GM21825 (cell line): ENCODE results near the gene USP17L13.
"Not testable (repeated sequence)": the region's sequence is repeated elsewhere in the genome, so short reads cannot be mapped to it uniquely, and the experiment has no call there.

Source experiments
- ATAC-seq: cut with Tn5 transposase; IDR thresholded peaks from one replicate; pipeline ENCODE4 v1.9.1; 2021; ENCODE audit warnings: mild to moderate bottlenecking, moderate library complexity; ENCODE audit not compliant: unreplicated experiment

Gene USP17L13, protein sequence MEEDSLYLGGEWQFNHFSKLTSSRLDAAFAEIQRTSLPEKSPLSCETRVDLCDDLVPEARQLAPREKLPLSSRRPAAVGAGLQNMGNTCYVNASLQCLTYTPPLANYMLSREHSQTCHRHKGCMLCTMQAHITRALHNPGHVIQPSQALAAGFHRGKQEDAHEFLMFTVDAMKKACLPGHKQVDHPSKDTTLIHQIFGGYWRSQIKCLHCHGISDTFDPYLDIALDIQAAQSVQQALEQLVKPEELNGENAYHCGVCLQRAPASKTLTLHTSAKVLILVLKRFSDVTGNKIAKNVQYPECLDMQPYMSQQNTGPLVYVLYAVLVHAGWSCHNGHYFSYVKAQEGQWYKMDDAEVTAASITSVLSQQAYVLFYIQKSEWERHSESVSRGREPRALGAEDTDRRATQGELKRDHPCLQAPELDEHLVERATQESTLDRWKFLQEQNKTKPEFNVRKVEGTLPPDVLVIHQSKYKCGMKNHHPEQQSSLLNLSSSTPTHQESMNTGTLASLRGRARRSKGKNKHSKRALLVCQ

DNA sequence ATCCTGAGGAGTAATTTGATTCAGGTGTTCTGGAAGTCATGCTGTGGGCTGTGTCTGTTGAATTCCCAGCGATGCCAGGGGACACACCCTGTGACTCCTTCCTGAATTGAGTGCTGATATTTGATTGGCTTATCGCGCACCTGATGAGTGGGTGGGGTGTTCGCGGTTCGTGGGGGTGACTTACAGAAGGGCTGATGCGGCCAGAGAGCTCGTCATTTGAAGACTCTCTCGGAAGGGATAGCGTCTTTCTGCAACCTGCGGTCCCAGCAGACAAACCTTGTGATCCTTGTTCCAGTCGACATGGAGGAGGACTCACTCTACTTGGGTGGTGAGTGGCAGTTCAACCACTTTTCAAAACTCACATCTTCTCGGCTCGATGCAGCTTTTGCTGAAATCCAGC is at the start of gene USP17L13:
Gene USP17L13, plus strand, starts transcription at position 301 of the 400 bp plus-strand sequence. Its CDS starts 0 bp downstream, at position 301.
- not testable (repeated sequence) for ATAC-seq

DNA sequence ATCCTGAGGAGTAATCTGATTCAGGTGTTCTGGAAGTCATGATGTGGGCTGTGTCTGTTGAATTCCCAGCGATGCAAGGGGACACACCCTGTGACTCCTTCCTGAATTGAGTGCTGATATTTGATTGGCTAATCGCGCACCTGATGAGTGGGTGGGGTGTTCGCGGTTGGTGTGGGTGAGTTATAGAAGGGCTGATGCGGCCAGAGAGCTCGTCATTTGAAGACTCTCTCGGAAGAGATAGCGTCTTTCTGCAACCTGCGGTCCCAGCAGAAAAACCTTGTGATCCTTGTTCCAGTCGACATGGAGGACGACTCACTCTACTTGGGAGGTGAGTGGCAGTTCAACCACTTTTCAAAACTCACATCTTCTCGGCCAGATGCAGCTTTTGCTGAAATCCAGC is 14.3 kb upstream of the USP17L13 start, which contains the start of gene USP17L10:
Gene USP17L10, plus strand, starts transcription at position 301 of the 400 bp plus-strand sequence. Its CDS starts 0 bp downstream, at position 301.
- ATAC-seq, result not testable (repeated sequence)

DNA sequence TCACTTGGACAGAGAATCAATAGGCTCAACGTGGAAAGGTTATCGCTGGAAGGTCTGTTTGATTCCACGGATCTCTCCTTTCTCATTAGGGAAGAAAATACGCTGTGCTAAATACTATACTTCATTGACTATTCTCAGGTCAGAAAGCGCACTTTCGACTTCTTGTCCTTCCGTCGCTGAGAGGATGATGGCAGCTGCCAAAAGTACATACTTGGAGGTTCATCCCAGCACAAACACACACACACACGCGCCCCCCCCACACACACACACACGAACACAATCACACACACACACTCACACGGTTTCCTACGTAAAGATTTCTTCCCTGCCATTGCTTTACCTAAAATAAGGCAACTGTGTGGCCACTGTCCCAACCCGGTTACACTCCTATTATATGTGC is 10.0 kb upstream of the USP17L13 start:
- not testable (repeated sequence) for ATAC-seq

DNA sequence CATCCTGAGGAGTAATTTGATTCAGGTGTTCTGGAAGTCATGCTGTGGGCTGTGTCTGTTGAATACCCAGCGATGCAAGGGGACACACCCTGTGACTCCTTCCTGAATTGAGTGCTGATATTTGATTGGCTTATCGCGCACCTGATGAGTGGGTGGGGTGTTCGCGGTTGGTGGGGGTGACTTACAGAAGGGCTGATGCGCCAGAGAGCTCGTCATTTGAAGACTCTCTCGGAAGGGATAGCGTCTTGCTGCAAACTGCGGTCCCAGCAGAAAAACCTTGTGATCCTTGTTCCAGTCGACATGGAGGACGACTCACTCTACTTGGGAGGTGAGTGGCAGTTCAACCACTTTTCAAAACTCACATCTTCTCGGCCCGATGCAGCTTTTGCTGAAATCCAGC is 9.6 kb upstream of the USP17L13 start, which contains the start of gene USP17L11:
Gene USP17L11, plus strand, starts transcription at position 301 of the 400 bp plus-strand sequence. Its CDS starts 0 bp downstream, at position 301.
- not testable (repeated sequence) for ATAC-seq

DNA sequence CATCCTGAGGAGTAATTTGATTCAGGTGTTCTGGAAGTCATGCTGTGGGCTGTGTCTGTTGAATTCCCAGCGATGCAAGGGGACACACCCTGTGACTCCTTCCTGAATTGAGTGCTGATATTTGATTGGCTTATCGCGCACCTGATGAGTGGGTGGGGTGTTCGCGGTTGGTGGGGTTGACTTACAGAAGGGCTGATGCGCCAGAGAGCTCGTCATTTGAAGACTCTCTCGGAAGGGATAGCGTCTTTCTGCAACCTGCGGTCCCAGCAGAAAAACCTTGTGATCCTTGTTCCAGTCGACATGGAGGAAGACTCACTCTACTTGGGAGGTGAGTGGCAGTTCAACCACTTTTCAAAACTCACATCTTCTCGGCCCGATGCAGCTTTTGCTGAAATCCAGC is 4.8 kb upstream of the USP17L13 start, which contains the start of gene USP17L12:
Gene USP17L12, plus strand, starts transcription at position 301 of the 400 bp plus-strand sequence. Its CDS starts 0 bp downstream, at position 301.
- ATAC-seq, result not testable (repeated sequence)

DNA sequence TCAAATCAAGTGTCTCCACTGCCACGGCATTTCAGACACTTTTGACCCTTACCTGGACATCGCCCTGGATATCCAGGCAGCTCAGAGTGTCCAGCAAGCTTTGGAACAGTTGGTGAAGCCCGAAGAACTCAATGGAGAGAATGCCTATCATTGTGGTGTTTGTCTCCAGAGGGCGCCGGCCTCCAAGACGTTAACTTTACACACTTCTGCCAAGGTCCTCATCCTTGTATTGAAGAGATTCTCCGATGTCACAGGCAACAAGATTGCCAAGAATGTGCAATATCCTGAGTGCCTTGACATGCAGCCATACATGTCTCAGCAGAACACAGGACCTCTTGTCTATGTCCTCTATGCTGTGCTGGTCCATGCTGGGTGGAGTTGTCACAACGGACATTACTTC is 5.6 kb downstream of the USP17L13 start:
- not testable (repeated sequence) for ATAC-seq

DNA sequence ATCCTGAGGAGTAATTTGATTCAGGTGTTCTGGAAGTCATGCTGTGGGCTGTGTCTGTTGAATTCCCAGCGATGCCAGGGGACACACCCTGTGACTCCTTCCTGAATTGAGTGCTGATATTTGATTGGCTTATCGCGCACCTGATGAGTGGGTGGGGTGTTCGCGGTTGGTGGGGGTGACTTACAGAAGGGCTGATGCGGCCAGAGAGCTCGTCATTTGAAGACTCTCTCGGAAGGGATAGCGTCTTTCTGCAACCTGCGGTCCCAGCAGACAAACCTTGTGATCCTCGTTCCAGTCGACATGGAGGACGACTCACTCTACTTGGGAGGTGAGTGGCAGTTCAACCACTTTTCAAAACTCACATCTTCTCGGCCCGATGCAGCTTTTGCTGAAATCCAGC is 9.4 kb downstream of the USP17L13 start, which contains the start of gene USP17L15:
Gene USP17L15, plus strand, starts transcription at position 301 of the 400 bp plus-strand sequence. Its CDS starts 0 bp downstream, at position 301.
- ATAC-seq, result not testable (repeated sequence)

DNA sequence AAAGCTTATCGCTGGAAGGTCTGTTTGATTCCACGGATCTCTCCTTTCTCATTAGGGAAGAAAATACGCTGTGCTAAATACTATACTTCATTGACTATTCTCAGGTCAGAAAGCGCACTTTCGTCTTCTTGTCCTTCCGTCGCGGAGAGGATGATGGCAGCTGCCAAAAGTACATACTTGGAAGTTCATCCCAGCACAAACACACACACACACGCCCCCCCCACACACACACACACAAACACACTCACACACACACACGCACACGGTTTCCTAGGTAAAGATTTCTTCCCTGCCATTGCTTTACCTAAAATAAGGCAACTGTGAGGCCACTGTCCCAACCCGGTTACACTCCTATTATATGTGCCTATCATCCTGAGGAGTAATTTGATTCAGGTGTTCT is 13.8 kb downstream of the USP17L13 start:
- not testable (repeated sequence) for ATAC-seq

DNA sequence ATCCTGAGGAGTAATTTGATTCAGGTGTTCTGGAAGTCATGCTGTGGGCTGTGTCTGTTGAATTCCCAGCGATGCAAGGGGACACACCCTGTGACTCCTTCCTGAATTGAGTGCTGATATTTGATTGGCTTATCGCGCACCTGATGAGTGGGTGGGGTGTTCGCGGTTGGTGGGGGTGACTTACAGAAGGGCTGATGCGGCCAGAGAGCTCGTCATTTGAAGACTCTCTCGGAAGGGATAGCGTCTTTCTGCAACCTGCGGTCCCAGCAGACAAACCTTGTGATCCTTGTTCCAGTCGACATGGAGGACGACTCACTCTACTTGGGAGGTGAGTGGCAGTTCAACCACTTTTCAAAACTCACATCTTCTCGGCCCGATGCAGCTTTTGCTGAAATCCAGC is 18.9 kb downstream of the USP17L13 start, which contains the start of gene USP17L17:
Gene USP17L17, plus strand, starts transcription at position 301 of the 400 bp plus-strand sequence. Its CDS starts 0 bp downstream, at position 301.
- ATAC-seq, result not testable (repeated sequence)

DNA sequence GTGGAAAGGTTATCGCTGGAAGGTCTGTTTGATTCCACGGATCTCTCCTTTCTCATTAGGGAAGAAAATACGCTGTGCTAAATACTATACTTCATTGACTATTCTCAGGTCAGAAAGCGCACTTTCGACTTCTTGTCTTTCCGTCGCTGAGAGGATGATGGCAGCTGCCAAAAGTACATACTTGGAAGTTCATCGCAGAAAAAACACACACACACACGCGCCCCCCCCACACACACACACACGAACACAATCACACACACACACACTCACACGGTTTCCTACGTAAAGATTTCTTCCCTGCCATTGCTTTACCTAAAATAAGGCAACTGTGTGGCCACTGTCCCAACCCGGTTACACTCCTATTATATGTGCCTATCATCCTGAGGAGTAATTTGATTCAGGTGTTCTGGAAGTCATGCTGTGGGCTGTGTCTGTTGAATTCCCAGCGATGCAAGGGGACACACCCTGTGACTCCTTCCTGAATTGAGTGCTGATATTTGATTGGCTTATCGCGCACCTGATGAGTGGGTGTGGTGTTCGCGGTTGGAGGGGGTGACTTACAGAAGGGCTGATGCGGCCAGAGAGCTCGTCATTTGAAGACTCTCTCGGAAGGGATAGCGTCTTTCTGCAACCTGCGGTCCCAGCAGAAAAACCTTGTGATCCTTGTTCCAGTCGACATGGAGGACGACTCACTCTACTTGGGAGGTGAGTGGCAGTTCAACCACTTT is 23.4 kb downstream of the USP17L13 start, which contains the start of gene USP17L18:
Gene USP17L18, plus strand, starts transcription at position 678 of the 728 bp plus-strand sequence. Its CDS starts 0 bp downstream, at position 678.
- ATAC-seq, result not testable (repeated sequence)

DNA sequence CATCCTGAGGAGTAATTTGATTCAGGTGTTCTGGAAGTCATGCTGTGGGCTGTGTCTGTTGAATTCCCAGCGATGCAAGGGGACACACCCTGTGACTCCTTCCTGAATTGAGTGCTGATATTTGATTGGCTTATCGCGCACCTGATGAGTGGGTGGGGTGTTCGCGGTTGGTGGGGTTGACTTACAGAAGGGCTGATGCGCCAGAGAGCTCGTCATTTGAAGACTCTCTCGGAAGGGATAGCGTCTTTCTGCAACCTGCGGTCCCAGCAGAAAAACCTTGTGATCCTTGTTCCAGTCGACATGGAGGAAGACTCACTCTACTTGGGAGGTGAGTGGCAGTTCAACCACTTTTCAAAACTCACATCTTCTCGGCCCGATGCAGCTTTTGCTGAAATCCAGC is 28.4 kb downstream of the USP17L13 start, which contains the start of gene USP17L19:
Gene USP17L19, plus strand, starts transcription at position 301 of the 400 bp plus-strand sequence. Its CDS starts 0 bp downstream, at position 301.
- ATAC-seq, result not testable (repeated sequence)

DNA sequence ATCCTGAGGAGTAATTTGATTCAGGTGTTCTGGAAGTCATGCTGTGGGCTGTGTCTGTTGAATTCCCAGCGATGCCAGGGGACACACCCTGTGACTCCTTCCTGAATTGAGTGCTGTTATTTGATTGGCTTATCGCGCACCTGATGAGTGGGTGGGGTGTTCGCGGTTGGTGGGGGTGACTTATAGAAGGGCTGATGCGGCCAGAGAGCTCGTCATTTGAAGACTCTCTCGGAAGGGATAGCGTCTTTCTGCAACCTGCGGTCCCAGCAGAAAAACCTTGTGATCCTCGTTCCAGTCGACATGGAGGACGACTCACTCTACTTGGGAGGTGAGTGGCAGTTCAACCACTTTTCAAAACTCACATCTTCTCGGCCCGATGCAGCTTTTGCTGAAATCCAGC is 33.1 kb downstream of the USP17L13 start, which contains the start of gene USP17L20:
Gene USP17L20, plus strand, starts transcription at position 301 of the 400 bp plus-strand sequence. Its CDS starts 0 bp downstream, at position 301.
- not testable (repeated sequence) for ATAC-seq

DNA sequence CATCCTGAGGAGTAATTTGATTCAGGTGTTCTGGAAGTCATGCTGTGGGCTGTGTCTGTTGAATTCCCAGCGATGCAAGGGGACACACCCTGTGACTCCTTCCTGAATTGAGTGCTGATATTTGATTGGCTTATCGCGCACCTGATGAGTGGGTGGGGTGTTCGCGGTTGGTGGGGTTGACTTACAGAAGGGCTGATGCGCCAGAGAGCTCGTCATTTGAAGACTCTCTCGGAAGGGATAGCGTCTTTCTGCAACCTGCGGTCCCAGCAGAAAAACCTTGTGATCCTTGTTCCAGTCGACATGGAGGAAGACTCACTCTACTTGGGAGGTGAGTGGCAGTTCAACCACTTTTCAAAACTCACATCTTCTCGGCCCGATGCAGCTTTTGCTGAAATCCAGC is 37.9 kb downstream of the USP17L13 start, which contains the start of gene USP17L21:
Gene USP17L21, plus strand, starts transcription at position 301 of the 400 bp plus-strand sequence. Its CDS starts 0 bp downstream, at position 301.
- ATAC-seq, result not testable (repeated sequence)

DNA sequence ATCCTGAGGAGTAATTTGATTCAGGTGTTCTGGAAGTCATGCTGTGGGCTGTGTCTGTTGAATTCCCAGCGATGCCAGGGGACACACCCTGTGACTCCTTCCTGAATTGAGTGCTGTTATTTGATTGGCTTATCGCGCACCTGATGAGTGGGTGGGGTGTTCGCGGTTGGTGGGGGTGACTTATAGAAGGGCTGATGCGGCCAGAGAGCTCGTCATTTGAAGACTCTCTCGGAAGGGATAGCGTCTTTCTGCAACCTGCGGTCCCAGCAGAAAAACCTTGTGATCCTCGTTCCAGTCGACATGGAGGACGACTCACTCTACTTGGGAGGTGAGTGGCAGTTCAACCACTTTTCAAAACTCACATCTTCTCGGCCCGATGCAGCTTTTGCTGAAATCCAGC is 42.6 kb downstream of the USP17L13 start, which contains the start of gene USP17L22:
Gene USP17L22, plus strand, starts transcription at position 301 of the 400 bp plus-strand sequence. Its CDS starts 0 bp downstream, at position 301.
- not testable (repeated sequence) for ATAC-seq

DNA sequence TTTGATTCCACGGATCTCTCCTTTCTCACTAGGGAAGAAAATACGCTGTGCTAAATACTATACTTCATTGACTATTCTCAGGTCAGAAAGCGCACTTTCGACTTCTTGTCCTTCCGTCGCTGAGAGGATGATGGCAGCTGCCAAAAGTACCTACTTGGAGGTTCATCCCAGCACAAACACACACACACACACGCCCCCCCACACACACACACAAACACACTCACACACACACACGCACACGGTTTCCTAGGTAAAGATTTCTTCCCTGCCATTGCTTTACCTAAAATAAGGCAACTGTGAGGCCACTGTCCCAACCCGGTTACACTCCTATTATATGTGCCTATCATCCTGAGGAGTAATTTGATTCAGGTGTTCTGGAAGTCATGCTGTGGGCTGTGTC is 47.0 kb downstream of the USP17L13 start:
- not testable (repeated sequence) for ATAC-seq
